Measurements from ENCODE around the gene KRT33B. TPM values are rescaled to one million over a fixed set of nuclear protein-coding genes. Genes with fewer than 3 reads are reported as not detected.
"Not testable (repeated sequence)": the region's sequence is repeated elsewhere in the genome, so short reads cannot be mapped to it uniquely, and the experiment has no call there.

Gene KRT33B
- total RNA-seq, 1 experiment from 2014 or later: not detected

DNA sequence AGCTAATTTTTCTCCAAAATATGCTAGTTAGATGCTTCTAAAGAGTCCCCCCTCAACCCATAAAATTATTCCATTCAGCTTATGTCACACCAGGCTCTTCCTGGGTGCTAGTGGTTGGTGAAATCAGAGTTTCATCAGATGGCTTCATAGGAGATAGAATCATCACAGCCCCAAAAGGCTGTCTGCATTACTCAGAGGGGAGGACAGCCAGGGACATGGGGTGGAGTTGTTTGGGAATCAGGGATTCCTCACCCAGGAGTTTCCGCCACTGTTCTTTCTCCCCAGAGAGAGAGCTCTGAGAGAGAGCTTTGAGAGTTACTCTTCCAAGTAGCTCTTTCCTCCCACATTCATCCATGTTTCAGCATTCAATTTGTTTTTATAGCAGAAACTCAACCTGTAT lies 12.8 kb upstream of the KRT33B start:
- H3K27ac Mint-ChIP-seq: no peak overlapping the region
- TF ChIP-seq, protein P1, sequence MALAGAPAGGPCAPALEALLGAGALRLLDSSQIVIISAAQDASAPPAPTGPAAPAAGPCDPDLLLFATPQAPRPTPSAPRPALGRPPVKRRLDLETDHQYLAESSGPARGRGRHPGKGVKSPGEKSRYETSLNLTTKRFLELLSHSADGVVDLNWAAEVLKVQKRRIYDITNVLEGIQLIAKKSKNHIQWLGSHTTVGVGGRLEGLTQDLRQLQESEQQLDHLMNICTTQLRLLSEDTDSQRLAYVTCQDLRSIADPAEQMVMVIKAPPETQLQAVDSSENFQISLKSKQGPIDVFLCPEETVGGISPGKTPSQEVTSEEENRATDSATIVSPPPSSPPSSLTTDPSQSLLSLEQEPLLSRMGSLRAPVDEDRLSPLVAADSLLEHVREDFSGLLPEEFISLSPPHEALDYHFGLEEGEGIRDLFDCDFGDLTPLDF (CRISPR knock-in tag; IDR thresholded peaks at IDR 0.05): no peak
- TF ChIP-seq NFATC4 (CRISPR knock-in tag; IDR thresholded peaks at IDR 0.05) (no peak), NFE2L1 (CRISPR knock-in tag; IDR thresholded peaks at IDR 0.05) (no peak), ZNF232 (CRISPR knock-in tag; IDR thresholded peaks at IDR 0.05) (no peak), SP1 (CRISPR knock-in tag; conservative IDR thresholded peaks at IDR 0.05) (no peak), ETV6 (CRISPR knock-in tag; IDR thresholded peaks at IDR 0.05) (no peak)
- TF ChIP-seq, protein P2, sequence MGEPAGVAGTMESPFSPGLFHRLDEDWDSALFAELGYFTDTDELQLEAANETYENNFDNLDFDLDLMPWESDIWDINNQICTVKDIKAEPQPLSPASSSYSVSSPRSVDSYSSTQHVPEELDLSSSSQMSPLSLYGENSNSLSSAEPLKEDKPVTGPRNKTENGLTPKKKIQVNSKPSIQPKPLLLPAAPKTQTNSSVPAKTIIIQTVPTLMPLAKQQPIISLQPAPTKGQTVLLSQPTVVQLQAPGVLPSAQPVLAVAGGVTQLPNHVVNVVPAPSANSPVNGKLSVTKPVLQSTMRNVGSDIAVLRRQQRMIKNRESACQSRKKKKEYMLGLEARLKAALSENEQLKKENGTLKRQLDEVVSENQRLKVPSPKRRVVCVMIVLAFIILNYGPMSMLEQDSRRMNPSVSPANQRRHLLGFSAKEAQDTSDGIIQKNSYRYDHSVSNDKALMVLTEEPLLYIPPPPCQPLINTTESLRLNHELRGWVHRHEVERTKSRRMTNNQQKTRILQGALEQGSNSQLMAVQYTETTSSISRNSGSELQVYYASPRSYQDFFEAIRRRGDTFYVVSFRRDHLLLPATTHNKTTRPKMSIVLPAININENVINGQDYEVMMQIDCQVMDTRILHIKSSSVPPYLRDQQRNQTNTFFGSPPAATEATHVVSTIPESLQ (CRISPR knock-in tag; IDR thresholded peaks at IDR 0.05): no peak
- TF ChIP-seq, protein P3, sequence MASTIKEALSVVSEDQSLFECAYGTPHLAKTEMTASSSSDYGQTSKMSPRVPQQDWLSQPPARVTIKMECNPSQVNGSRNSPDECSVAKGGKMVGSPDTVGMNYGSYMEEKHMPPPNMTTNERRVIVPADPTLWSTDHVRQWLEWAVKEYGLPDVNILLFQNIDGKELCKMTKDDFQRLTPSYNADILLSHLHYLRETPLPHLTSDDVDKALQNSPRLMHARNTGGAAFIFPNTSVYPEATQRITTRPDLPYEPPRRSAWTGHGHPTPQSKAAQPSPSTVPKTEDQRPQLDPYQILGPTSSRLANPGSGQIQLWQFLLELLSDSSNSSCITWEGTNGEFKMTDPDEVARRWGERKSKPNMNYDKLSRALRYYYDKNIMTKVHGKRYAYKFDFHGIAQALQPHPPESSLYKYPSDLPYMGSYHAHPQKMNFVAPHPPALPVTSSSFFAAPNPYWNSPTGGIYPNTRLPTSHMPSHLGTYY (CRISPR knock-in tag; IDR thresholded peaks at IDR 0.05): no peak
- ChIA-PET CTCF (interaction anchor here (1.4 kb wide), 1 partner anchor 167 kb away, joined by 5 read pairs; no protein-coding TSS in a partner anchor), POLR2A (no interaction called here)
- no peak for ATAC-seq
- H3K4me3 Mint-ChIP-seq: no peak overlapping the region
- peaks cover 8% of the 10 kb centered on the region for H3K27me3 Mint-ChIP-seq (ENCODE audit: low read depth)
- H3K4me1 Mint-ChIP-seq: peaks cover 7% of the 10 kb centered on the region
- peaks cover 28% of the 10 kb centered on the region for H3K9me3 Mint-ChIP-seq
- peaks cover 8% of the 10 kb centered on the region for H3K36me3 Mint-ChIP-seq
- DNase-seq (ENCODE audit: low spot score): no peak

DNA sequence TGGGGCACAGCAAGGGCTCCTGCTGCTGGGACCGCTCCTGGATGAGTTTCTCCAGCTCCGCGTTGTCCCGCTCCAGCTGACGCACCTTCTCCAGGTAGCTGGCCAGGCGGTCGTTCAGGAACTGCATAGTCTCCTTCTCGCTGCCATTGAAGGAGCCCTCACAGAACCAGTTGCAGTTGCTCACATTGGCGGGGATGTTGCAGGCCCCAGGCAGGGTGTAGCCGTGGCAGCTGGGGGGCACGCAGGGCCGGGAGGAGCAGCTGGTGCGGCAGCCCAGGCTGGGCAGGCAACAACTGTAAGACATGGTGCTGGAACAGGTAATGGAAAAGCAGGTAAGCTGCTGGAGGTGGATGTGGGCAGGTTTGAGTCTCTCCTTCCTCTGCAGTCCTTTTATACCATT lies 12.3 kb upstream of the KRT33B start, which contains the start of gene KRT34:
KRT34 (minus strand) TSS at position 364 of the 400 bp plus-strand sequence; CDS start at position 304, 60 bp downstream.
- not testable (repeated sequence) for DNase-seq (ENCODE audit: low spot score); H3K36me3 Mint-ChIP-seq
- peaks cover 24% of the 10 kb centered on the region for H3K9me3 Mint-ChIP-seq

DNA sequence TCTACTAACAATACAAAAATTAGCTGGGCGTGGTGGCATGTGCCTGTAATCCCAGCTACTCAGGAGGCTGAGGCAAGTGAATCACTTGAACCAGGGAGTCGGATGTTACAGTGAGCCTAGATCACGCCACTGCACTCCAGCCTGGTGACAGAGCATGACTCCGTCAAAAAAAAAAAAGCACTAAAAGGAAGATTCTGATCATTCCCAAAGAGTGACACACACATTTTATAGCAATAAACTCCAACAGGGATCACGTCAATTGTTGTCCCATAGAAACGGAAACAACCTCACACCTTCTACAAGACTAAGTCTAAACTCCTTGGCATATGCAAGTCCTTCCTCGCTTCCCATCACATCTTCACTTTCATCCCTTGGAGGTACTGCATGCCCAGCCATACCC lies 10.5 kb upstream of the KRT33B start:
- CTCF ChIA-PET: interaction anchor here (1.3 kb wide), 2 partner anchors 37 to 169 kb away, joined by 3 to 4 read pairs; no protein-coding TSS in a partner anchor

More for the DNA sequence above, 12.3 kb upstream of the KRT33B start, which contains the start of gene KRT34:
- ATAC-seq; POLR2A ChIA-PET; H3K27me3 Mint-ChIP-seq (ENCODE audit: low read depth); H3K27ac Mint-ChIP-seq; H3K4me3 Mint-ChIP-seq: not testable (repeated sequence)
- H3K4me1 Mint-ChIP-seq: peaks cover 11% of the 10 kb centered on the region
- CTCF ChIA-PET: interaction anchor here (1.4 kb wide), 1 partner anchor 167 kb away, joined by 5 read pairs; no protein-coding TSS in a partner anchor

DNA sequence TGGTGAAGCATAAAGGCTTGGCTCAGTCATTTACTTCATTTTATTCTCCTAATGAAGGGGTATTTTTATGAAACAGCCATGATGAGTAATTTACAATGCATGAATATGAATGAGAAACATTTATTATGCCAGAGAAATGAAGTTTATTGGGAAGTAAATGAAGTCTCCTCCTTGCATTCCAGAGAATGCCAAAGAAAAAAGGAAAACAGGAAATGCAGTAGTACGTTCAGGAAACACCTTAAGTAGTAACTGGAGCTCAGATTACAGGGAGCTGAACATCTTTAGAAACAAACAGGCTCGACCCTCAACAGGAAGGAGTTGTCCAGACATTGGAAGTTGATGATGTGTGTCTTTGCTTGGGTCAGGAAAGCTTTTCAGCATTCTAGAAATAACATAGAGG lies 7.9 kb upstream of the KRT33B start:
- Mint-ChIP-seq H3K4me3 (no peak overlapping the region), H3K36me3 (peaks cover 2% of the 10 kb centered on the region), H3K27ac (peak overlapping the region; percentile 78; the same call in 1 of the 2 replicates), H3K27me3 (ENCODE audit: low read depth) (peaks cover 14% of the 10 kb centered on the region), H3K9me3 (peaks cover 39% of the 10 kb centered on the region), H3K4me1 (peaks cover 13% of the 10 kb centered on the region)
- ChIA-PET POLR2A (no interaction called here), CTCF (interaction anchor here (1.0 to 1.4 kb wide), 4 partner anchors 40 to 514 kb away, joined by 3 to 6 read pairs (median 4); no protein-coding TSS in a partner anchor)
- no peak for ATAC-seq
- no peak for DNase-seq (ENCODE audit: low spot score)
- TF ChIP-seq ZNF138 (CRISPR knock-in tag; conservative IDR thresholded peaks at IDR 0.05): no peak
- TF ChIP-seq RELA (CRISPR knock-in tag; IDR thresholded peaks at IDR 0.05; ENCODE audit: borderline replicate concordance): no peak
- no peak for TF ChIP-seq NFE2L1 (CRISPR knock-in tag; IDR thresholded peaks at IDR 0.05)
- no peak for TF ChIP-seq IRF2 (CRISPR knock-in tag; IDR thresholded peaks at IDR 0.05; ENCODE audit: borderline replicate concordance, low read depth)
- TF ChIP-seq CBFB (CRISPR knock-in tag; IDR thresholded peaks at IDR 0.05; ENCODE audit: low read depth): no peak
- no peak for TF ChIP-seq MYBL2 (CRISPR knock-in tag; IDR thresholded peaks at IDR 0.05)
- TF ChIP-seq, protein P4, sequence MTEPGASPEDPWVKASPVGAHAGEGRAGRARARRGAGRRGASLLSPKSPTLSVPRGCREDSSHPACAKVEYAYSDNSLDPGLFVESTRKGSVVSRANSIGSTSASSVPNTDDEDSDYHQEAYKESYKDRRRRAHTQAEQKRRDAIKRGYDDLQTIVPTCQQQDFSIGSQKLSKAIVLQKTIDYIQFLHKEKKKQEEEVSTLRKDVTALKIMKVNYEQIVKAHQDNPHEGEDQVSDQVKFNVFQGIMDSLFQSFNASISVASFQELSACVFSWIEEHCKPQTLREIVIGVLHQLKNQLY (CRISPR knock-in tag; IDR thresholded peaks at IDR 0.05): no peak
- no peak for TF ChIP-seq NFATC4 (CRISPR knock-in tag; IDR thresholded peaks at IDR 0.05)

More for the DNA sequence above, 10.5 kb upstream of the KRT33B start:
- DNase-seq (ENCODE audit: low spot score); H3K4me3 Mint-ChIP-seq; H3K36me3 Mint-ChIP-seq; H3K27me3 Mint-ChIP-seq (ENCODE audit: low read depth); ATAC-seq; H3K27ac Mint-ChIP-seq; POLR2A ChIA-PET: not testable (repeated sequence)
- Mint-ChIP-seq H3K9me3 (peaks cover 23% of the 10 kb centered on the region), H3K4me1 (peaks cover 13% of the 10 kb centered on the region)

All from WTC11 (cell line).